Esophagus squamous epithelium (tissue), 5 donors: ENCODE data around the gene TCF4. TPM values are rescaled to one million over a fixed set of nuclear protein-coding genes. Genes with fewer than 3 reads are reported as not detected.

ENCODE experiments used
- DNase-seq: peaks from one replicate; lab custom pipeline; 2025; lab: John Stamatoyannopoulos, UW
- H3K27ac ChIP-seq, 4 donors: fragments of 200-600 bp; sonication (generic); one replicate each; pipeline ENCODE4 v1.5.1; 2016 to 2019; ENCODE audit warnings: mild to moderate bottlenecking in 1 of 4
- H3K27me3 ChIP-seq, 4 donors: fragments of 200-600 bp; sonication (generic); 1 replicate in 3 of 4; 2 replicates in 1 of 4; pipeline versions ENCODE4 v1.5.1 to v1.6.0; 2017 to 2021; ENCODE audit warnings: antibody characterized with exemption in 1 of 4
- H3K36me3 ChIP-seq, 3 donors: fragments of 200-600 bp; sonication (generic); one replicate each; pipeline ENCODE4 v1.5.1; 2016 to 2019
- H3K4me1 ChIP-seq, 3 donors: fragments of 200-600 bp; sonication (generic); one replicate each; pipeline ENCODE4 v1.5.1; 2017 to 2019
- H3K4me3 ChIP-seq, 4 donors: fragments of 200-600 bp; sonication (generic); 1 replicate in 3 of 4; 2 replicates in 1 of 4; pipeline ENCODE4 v1.5.1; 2016 to 2019; ENCODE audit warnings: mild to moderate bottlenecking in 2 of 4, moderate library complexity in 1 of 4
- H3K9me3 ChIP-seq, 3 donors: fragments of 200-600 bp; sonication (generic); one replicate each; pipeline ENCODE4 v1.5.1; 2016 to 2019
- CTCF ChIP-seq, 6 experiments: fragments of 450-650 bp in 4 of 6; fragments of 200-600 bp in 2 of 6; sonication (generic) in 2 of 6; IDR thresholded peaks; one replicate each; pipeline ENCODE4 v1.5.1; 2016 to 2019; ENCODE audit warnings: antibody characterized with exemption in 6 of 6, mild to moderate bottlenecking in 4 of 6, moderate library complexity in 4 of 6
- POLR2A ChIP-seq, 4 donors: fragments of 450-650 bp; IDR thresholded peaks; one replicate each; pipeline ENCODE4 v1.6.1; 2017; ENCODE audit warnings: antibody characterized with exemption in 4 of 4, mild to moderate bottlenecking in 4 of 4, moderate library complexity in 3 of 4
- WGBS, 2 donors: methylation state at CpG; one replicate each; pipeline ENCODE4 v1.1.5; 2018; 5-methylcytosine and 5-hydroxymethylcytosine counted together
- intact Hi-C: fragments of 100-400 bp; cut with DNase I; formaldehyde crosslinking; loops from one replicate; pipeline ENCODE4 v1.15.0; 2022
- total RNA-seq, 4 donors: library from RNA; depleted of rRNA; stranded (reverse); fragments of >200 nt; gene quantifications; one replicate each; pipeline ENCODE4 v1.1.0, GENCODE V29; 2016
- donor health status: DM: yes; HTN: yes; CAD: no.

Gene TCF4
- total RNA-seq, 4 donors from 2014 or later: 19.0 to 79.7 (median 26.0) TPM

- 75 to 83% methylated on average over 2 of the region's 2 CpGs for WGBS, 2 donors
- H3K36me3 ChIP-seq: peaks cover 0 to 48% (median 0%) of the 10 kb centered on the region in 3 donors
- TF ChIP-seq CTCF (IDR thresholded peaks at IDR 0.05) (no peak), POLR2A (IDR thresholded peaks at IDR 0.05) (no peak)
- DNase-seq: no peak
- no peaks in the 10 kb centered on the region for H3K9me3 ChIP-seq
- no peaks in the 10 kb centered on the region for H3K27me3 ChIP-seq
- H3K27ac ChIP-seq: no peak overlapping the region
- peaks cover 0 to 7% (median 0%) of the 10 kb centered on the region in 3 donors for H3K4me1 ChIP-seq
- intact Hi-C loops: no loop called here
- H3K4me3 ChIP-seq: no peak overlapping the region
Observed at GRCh38 chr18:55226044-55226443, 361.9 kb downstream of the TCF4 start.

- DNase-seq: no peak
- TF ChIP-seq POLR2A (IDR thresholded peaks at IDR 0.05): no peak
- intact Hi-C loops: no loop called here
- H3K27me3 ChIP-seq: no peaks in the 10 kb centered on the region
- peaks cover 0 to 7% (median 0%) of the 10 kb centered on the region in 3 donors for H3K4me1 ChIP-seq
- H3K27ac ChIP-seq: no peak overlapping the region
- no peaks in the 10 kb centered on the region for H3K9me3 ChIP-seq
- no peak overlapping the region for H3K4me3 ChIP-seq
- WGBS, 2 donors: 64 to 77% methylated on average over 1 of the region's 1 CpG
- H3K36me3 ChIP-seq: peaks cover 0 to 29% (median 0%) of the 10 kb centered on the region in 3 donors
Observed at GRCh38 chr18:55224086-55224625, 363.8 kb downstream of the TCF4 start.

- H3K27ac ChIP-seq: no peak overlapping the region
- TF ChIP-seq POLR2A (IDR thresholded peaks at IDR 0.05) (no peak), CTCF (IDR thresholded peaks at IDR 0.05) (no peak)
- H3K9me3 ChIP-seq: no peaks in the 10 kb centered on the region
- DNase-seq: no peak
- H3K36me3 ChIP-seq: peaks cover 0 to 6% (median 0%) of the 10 kb centered on the region in 3 donors
- no peaks in the 10 kb centered on the region for H3K27me3 ChIP-seq
- H3K4me1 ChIP-seq: no peaks in the 10 kb centered on the region
- WGBS, 2 donors: 85 to 90% methylated on average over 3 of the region's 3 CpGs
- intact Hi-C loops: no loop called here
- no peak overlapping the region for H3K4me3 ChIP-seq
Observed at GRCh38 chr18:55221622-55222021, 366.4 kb downstream of the TCF4 start.

GRCh38 chr18:55220523-55220922 lies 367.5 kb downstream of the TCF4 start:
- intact Hi-C loops: no loop called here
- TF ChIP-seq POLR2A (IDR thresholded peaks at IDR 0.05): no peak
- no peak for TF ChIP-seq CTCF (IDR thresholded peaks at IDR 0.05)
- H3K9me3 ChIP-seq: no peaks in the 10 kb centered on the region
- WGBS, 2 donors: 0 to 5% methylated on average over 1 of the region's 1 CpG
- H3K36me3 ChIP-seq: no peaks in the 10 kb centered on the region
- no peaks in the 10 kb centered on the region for H3K4me1 ChIP-seq
- H3K27me3 ChIP-seq: no peaks in the 10 kb centered on the region
- no peak for DNase-seq
- no peak overlapping the region for H3K4me3 ChIP-seq
- no peak overlapping the region for H3K27ac ChIP-seq

GRCh38 chr18:55219823-55220222 lies 368.2 kb downstream of the TCF4 start:
- whole genome bisulfite sequencing, 2 donors: 77 to 79% methylated on average over 3 of the region's 3 CpGs
- no peaks in the 10 kb centered on the region for H3K27me3 ChIP-seq
- TF ChIP-seq POLR2A (IDR thresholded peaks at IDR 0.05): no peak
- TF ChIP-seq CTCF (IDR thresholded peaks at IDR 0.05): no peak
- H3K4me3 ChIP-seq: no peak overlapping the region
- intact Hi-C loops: no loop called here
- H3K36me3 ChIP-seq: no peaks in the 10 kb centered on the region
- no peak overlapping the region for H3K27ac ChIP-seq
- H3K9me3 ChIP-seq: no peaks in the 10 kb centered on the region
- no peak for DNase-seq
- H3K4me1 ChIP-seq: no peaks in the 10 kb centered on the region

GRCh38 chr18:55219059-55219458 lies 368.9 kb downstream of the TCF4 start:
- intact Hi-C loops: no loop called here
- Histone ChIP-seq H3K27ac (no peak overlapping the region), H3K9me3 (no peaks in the 10 kb centered on the region), H3K27me3 (no peaks in the 10 kb centered on the region), H3K4me1 (no peaks in the 10 kb centered on the region), H3K4me3 (no peak overlapping the region), H3K36me3 (no peaks in the 10 kb centered on the region)
- no peak for DNase-seq
- WGBS, 2 donors: 71 to 92% methylated on average over 3 of the region's 3 CpGs
- TF ChIP-seq CTCF (IDR thresholded peaks at IDR 0.05): no peak
- no peak for TF ChIP-seq POLR2A (IDR thresholded peaks at IDR 0.05)
